K562 (cell line): ENCODE results near the gene NCOA4. TPM values are rescaled to one million over a fixed set of nuclear protein-coding genes. Genes with fewer than 3 reads are reported as not detected.

Source experiments
- ATAC-seq: fragments of 200-7000 bp; cut with Tn5 transposase; 3 replicates; pipeline ENCODE4 v1.9.1; 2020; ENCODE audit warnings: moderate library complexity
- BruUV-seq: library from RNA; stranded (reverse); fragments of 400-500 nt; replicated peaks from 2 replicates; lab custom pipeline; 2021; lab: Mats Ljungman, UMichigan
- CTCF ChIA-PET: fragments of 300-600 bp; formaldehyde crosslinking; extraction: SDS; loops from one replicate; lab custom pipeline; 2021; ENCODE audit warnings: low intra/inter-chr PET ratio; lab: Yijun Ruan, JAX
- POLR2A ChIA-PET: fragments of 300-600, 350-650 bp; sonication (Branson Sonifier 250); formaldehyde crosslinking; extraction: SDS; loops from one replicate; lab custom pipeline; 2021; ENCODE audit warnings: antibody characterized with exemption, inconsistent platforms; lab: Yijun Ruan, JAX
- DNase-seq, 4 experiments: peaks; one replicate each; pipeline versions ENCODE4 v3.0.0 to v3.0.0-alpha.2; 2011 to 2018; ENCODE audit warnings: low spot score in 3 of 4, mixed read lengths in 3 of 4; ENCODE audit errors: extremely low read depth in 1 of 4
- FAIRE-seq: peaks from 2 replicates; lab custom pipeline; 2011; peaks lifted over from hg19 to GRCh38; lab: Jason Lieb, UNC
- H2AFZ ChIP-seq: 2 replicates; pipeline ENCODE4 v1.6.0; 2011; ENCODE audit warnings: low read depth, low read length, control low read depth, inconsistent platforms
- H3K27ac ChIP-seq: fragments of 200-600 bp; 3 replicates; pipeline ENCODE4 v1.8.0; 2011; ENCODE audit warnings: low read depth, mild to moderate bottlenecking, control low read depth, inconsistent platforms, low read length, moderate library complexity, mixed read lengths; ENCODE audit errors: extremely low read depth
- H3K27me3 ChIP-seq, 2 experiments: fragments of 300-600 bp in 1 of 2; 2 replicates in 1 of 2; 3 replicates in 1 of 2; pipeline versions ENCODE4 v1.6.0 to v1.8.0; 2011; ENCODE audit warnings: inconsistent platforms in 2 of 2, low read length in 2 of 2, mild to moderate bottlenecking in 1 of 2, mixed read lengths in 1 of 2, moderate library complexity in 1 of 2; ENCODE audit not compliant: control insufficient read depth in 2 of 2, insufficient read depth in 2 of 2
- H3K36me3 ChIP-seq: fragments of 300-600 bp; 3 replicates; pipeline ENCODE4 v1.8.0; 2011; ENCODE audit warnings: mild to moderate bottlenecking, low read length, inconsistent platforms; ENCODE audit not compliant: control insufficient read depth, insufficient read depth
- H3K4me1 ChIP-seq, 2 experiments: fragments of 200-600 bp in 1 of 2; replicated peaks in 1 of 2; 2 replicates in 1 of 2; 3 replicates in 1 of 2; pipeline versions ENCODE4 v1.5.1 to v1.8.0; 2011; ENCODE audit warnings: inconsistent platforms in 2 of 2, low read length in 2 of 2, mild to moderate bottlenecking in 1 of 2, mixed read lengths in 1 of 2, moderate library complexity in 1 of 2; ENCODE audit not compliant: control insufficient read depth in 2 of 2, insufficient read depth in 2 of 2
- H3K4me2 ChIP-seq: 2 replicates; pipeline ENCODE4 v1.6.1; 2011; ENCODE audit warnings: low read length, control low read depth, inconsistent platforms, mixed read lengths; ENCODE audit not compliant: insufficient read depth
- H3K4me3 ChIP-seq: fragments of 200-600 bp; sonication (generic), shearing (Covaris generic); 2 replicates; pipeline ENCODE4 v1.5.1; 2016; ENCODE audit warnings: control low read depth, inconsistent platforms
- H3K79me2 ChIP-seq: fragments of 200-600 bp; 3 replicates; pipeline ENCODE4 v1.8.0; 2011; ENCODE audit warnings: low read length, inconsistent platforms; ENCODE audit not compliant: control insufficient read depth, insufficient read depth
- H3K9ac ChIP-seq, 2 experiments: 2 replicates each; pipeline versions ENCODE4 v1.6.0 to v1.6.1; 2011; ENCODE audit warnings: low read depth in 2 of 2, low read length in 2 of 2, control low read depth in 1 of 2, inconsistent platforms in 1 of 2, mild to moderate bottlenecking in 1 of 2, mixed read lengths in 1 of 2; ENCODE audit not compliant: insufficient read depth in 1 of 2
- H3K9me1 ChIP-seq: one replicate; pipeline ENCODE4 v1.6.0; 2011; ENCODE audit warnings: inconsistent platforms, mild to moderate bottlenecking, low read length, moderate library complexity; ENCODE audit not compliant: control insufficient read depth, insufficient read depth
- H3K9me3 ChIP-seq: replicated peaks from 2 replicates; pipeline ENCODE4 v1.5.1; 2011; ENCODE audit warnings: low read depth, low read length, inconsistent platforms; ENCODE audit not compliant: control insufficient read depth, insufficient read depth
- H4K20me1 ChIP-seq: replicated peaks from 2 replicates; pipeline ENCODE4 v1.6.1; 2011; ENCODE audit warnings: low read length, inconsistent platforms, mixed read lengths; ENCODE audit not compliant: control insufficient read depth, insufficient read depth
- BMI1 ChIP-seq: fragments of 150-350 bp; IDR thresholded peaks from 2 replicates; pipeline ENCODE4 v1.6.1; 2014; ENCODE audit warnings: low read length
- CBFA2T2 ChIP-seq: fragments of 450-650 bp; conservative IDR thresholded peaks from 2 replicates; pipeline ENCODE4 v1.6.1; 2017; ENCODE audit warnings: mild to moderate bottlenecking
- HDGF ChIP-seq: fragments of 450-650 bp; IDR thresholded peaks from 2 replicates; pipeline ENCODE4 v1.6.1; 2016
- RBFOX2 ChIP-seq: fragments of 200-400 bp; formaldehyde crosslinking; IDR thresholded peaks from 2 replicates; pipeline ENCODE4 v1.6.1; 2017; ENCODE audit warnings: low read depth, mild to moderate bottlenecking, low read length, moderate library complexity
- SRSF1 ChIP-seq: fragments of 200-400 bp; formaldehyde crosslinking; IDR thresholded peaks from 2 replicates; pipeline ENCODE4 v1.6.1; 2017; ENCODE audit warnings: mild to moderate bottlenecking, low read depth, low read length, moderate library complexity
- WGBS: fragments of 100-300 bp; shearing (Covaris generic); methylation state at CpG from one replicate; pipeline ENCODE4 v1.1.6; 2016; ENCODE audit warnings: low coverage, mixed read lengths; ENCODE audit not compliant: insufficient coverage; ENCODE audit errors: missing lambda C conversion rate; 5-methylcytosine and 5-hydroxymethylcytosine counted together
- in situ Hi-C: fragments of 300-500 bp; cut with MboI; formaldehyde crosslinking; loops from 4 replicates; pipeline ENCODE4 v1.15.0; 2018; ENCODE audit warnings: inconsistent platforms, mixed read lengths
- intact Hi-C: fragments of 100-400 bp; cut with micrococcal nuclease; formaldehyde crosslinking; loops from 2 replicates; pipeline ENCODE4 v1.14.2; 2022
- polyA plus RNA-seq, 8 experiments: library from polyadenylated mRNA; depleted of rRNA in 4 of 8; stranded (reverse) in 5 of 8; unstranded in 3 of 8; fragments of >200 nt; fragmentation: Nextera tagmentation in 2 of 8; fragmentation: Illumina TruSeq in 1 of 8; extraction: Ambion mirVana in 2 of 8; extraction: Trizol in 1 of 8; gene quantifications; 2 replicates each; pipeline versions ENCODE4 v1.2.1 to v1.2.3, GENCODE V29; 2011 to 2014; ENCODE audit warnings: inconsistent platforms in 1 of 8, missing spikeins in 1 of 8
- total RNA-seq, 7 experiments: library from RNA; depleted of rRNA in 6 of 7; stranded (reverse); fragments of >200 nt in 6 of 7; fragmentation: Illumina TruSeq in 2 of 7; extraction: Trizol in 2 of 7; gene quantifications; 2 replicates each; pipeline versions ENCODE4 v1.2.1 to v1.2.3, GENCODE V29; 2011 to 2021; ENCODE audit warnings: low replicate concordance in 1 of 7
- TF ChIP-seq, protein P1 (sequence below), 2 experiments: fragments of 450-650 bp in 1 of 2; sonication (generic) in 1 of 2; formaldehyde crosslinking; conservative IDR thresholded peaks; 2 replicates each; pipeline versions ENCODE4 v1.4.0 to v1.8.1; 2020 to 2022; ENCODE audit warnings: mild to moderate bottlenecking in 1 of 2, missing genetic modification reagents in 1 of 2
- TF ChIP-seq, protein P2 (sequence below), 2 experiments: fragments of 450-650 bp; IDR thresholded peaks; 2 replicates each; pipeline ENCODE4 v1.6.1; 2016; ENCODE audit warnings: mild to moderate bottlenecking in 2 of 2, borderline replicate concordance in 1 of 2, low read depth in 1 of 2, moderate library complexity in 1 of 2
- TF ChIP-seq, protein P3 (sequence below): sonication (generic); formaldehyde crosslinking; IDR thresholded peaks from 2 replicates; pipeline ENCODE4 v1.8.0; 2023; ENCODE audit warnings: mild to moderate bottlenecking, missing genetic modification reagents

NCOA4 gene
- total and polyA plus RNA-seq, 9 of the 15 experiments (the other 6 are each of a cell fraction or from before 2014, with no cell fraction given) = 89.8 to 283 (median 181) TPM

DNA sequence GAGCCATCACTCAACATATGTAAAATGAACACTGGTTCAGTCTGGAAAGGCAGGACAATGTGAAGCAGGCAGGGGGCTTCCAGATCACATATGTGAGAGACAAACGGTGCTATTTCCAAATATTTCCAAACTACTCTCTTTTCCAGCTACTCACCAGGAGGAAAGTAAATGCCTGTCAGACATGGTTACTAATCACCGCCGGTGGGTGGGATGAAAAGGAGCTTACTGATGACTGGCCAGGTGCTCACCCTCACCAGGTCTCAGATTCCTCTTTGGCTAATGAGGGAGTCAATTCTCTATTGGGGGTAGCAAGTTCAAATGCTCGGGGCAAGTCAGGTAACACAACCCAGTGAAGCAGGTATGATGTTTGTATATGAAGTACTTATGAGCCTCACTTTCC lies 25.3 kb upstream of the NCOA4 start (continued):
- TF ChIP-seq, protein P1, sequence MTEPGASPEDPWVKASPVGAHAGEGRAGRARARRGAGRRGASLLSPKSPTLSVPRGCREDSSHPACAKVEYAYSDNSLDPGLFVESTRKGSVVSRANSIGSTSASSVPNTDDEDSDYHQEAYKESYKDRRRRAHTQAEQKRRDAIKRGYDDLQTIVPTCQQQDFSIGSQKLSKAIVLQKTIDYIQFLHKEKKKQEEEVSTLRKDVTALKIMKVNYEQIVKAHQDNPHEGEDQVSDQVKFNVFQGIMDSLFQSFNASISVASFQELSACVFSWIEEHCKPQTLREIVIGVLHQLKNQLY (CRISPR knock-in tag; conservative IDR thresholded peaks at IDR 0.05) = no peak

DNA sequence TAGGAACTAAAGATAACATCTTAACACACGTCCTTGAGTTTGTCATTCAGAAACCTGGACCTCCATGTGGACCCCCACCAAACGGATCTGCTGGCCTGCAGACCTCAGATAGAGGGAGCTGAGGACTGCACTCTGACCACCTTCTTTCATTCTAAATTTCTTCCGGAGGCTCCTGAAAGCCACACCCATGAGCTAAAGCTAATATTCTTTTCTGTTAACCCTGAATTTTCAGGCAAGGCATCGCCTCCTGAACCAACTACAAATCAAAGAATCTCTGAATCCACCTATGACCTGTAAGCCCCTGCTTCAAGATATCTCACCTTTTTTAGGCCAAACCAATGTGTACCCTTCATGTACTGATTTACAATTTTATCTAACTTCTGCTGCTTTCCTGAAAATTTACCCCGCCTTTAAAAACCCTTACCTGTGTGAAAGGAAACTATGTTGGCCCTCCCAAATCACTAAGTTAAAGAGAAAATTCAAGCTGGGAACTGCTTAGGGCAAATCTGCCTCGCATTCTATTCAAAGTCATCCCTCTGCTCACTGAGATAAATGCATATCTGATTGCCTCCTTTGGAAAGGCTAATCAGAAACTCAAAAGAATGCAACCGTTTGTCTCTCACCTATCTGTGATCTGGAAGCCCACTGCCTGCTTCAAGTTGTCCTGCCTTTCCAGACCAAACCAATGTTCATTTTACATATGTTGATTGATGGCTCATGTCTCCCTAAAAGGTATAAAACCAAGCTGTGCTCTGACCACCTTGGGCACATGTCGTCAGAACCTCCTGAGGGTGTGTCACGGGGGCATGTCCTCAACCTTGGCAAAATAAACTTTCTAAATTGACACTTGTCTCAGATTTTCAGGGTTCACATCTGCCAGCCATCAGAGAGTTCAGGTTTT lies 23.4 kb upstream of the NCOA4 start:
- Histone ChIP-seq H3K4me2 (no peak overlapping the region), H3K36me3 (no peaks in the 10 kb centered on the region), H3K9ac (no peak overlapping the region), H3K27me3 (no peaks in the 10 kb centered on the region), H3K79me2 (no peaks in the 10 kb centered on the region), H2AFZ (peak overlapping the region; percentile 44), H3K4me3 (no peak overlapping the region), H3K4me1 (peaks cover 4 to 22% of the 10 kb centered on the region in 2 experiments; a peak in 4 of 5 replicates), H3K27ac (no peak overlapping the region), H3K9me3 (0 out of 2 replicates have a peak, but pooled peaks cover 2% of the 10 kb centered on the region), H3K9me1 (no peaks in the 10 kb centered on the region), H4K20me1 (no peaks in the 10 kb centered on the region)
- DNase-seq = no peak
- no peak for ATAC-seq
- 5% methylated on average over 9 of the region's 9 CpGs for WGBS
- POLR2A ChIA-PET = interaction anchor here (0.8 kb wide), 1 partner anchor 21 kb away, joined by 3 read pairs; no protein-coding TSS in a partner anchor
- in situ Hi-C loops = no loop called here
- intact Hi-C loops = no loop called here
- no peak for FAIRE-seq
- CTCF ChIA-PET = no interaction called here
- BruUV-seq = no TSS peak
- no peak for TF ChIP-seq BMI1
- TF ChIP-seq, protein P2, sequence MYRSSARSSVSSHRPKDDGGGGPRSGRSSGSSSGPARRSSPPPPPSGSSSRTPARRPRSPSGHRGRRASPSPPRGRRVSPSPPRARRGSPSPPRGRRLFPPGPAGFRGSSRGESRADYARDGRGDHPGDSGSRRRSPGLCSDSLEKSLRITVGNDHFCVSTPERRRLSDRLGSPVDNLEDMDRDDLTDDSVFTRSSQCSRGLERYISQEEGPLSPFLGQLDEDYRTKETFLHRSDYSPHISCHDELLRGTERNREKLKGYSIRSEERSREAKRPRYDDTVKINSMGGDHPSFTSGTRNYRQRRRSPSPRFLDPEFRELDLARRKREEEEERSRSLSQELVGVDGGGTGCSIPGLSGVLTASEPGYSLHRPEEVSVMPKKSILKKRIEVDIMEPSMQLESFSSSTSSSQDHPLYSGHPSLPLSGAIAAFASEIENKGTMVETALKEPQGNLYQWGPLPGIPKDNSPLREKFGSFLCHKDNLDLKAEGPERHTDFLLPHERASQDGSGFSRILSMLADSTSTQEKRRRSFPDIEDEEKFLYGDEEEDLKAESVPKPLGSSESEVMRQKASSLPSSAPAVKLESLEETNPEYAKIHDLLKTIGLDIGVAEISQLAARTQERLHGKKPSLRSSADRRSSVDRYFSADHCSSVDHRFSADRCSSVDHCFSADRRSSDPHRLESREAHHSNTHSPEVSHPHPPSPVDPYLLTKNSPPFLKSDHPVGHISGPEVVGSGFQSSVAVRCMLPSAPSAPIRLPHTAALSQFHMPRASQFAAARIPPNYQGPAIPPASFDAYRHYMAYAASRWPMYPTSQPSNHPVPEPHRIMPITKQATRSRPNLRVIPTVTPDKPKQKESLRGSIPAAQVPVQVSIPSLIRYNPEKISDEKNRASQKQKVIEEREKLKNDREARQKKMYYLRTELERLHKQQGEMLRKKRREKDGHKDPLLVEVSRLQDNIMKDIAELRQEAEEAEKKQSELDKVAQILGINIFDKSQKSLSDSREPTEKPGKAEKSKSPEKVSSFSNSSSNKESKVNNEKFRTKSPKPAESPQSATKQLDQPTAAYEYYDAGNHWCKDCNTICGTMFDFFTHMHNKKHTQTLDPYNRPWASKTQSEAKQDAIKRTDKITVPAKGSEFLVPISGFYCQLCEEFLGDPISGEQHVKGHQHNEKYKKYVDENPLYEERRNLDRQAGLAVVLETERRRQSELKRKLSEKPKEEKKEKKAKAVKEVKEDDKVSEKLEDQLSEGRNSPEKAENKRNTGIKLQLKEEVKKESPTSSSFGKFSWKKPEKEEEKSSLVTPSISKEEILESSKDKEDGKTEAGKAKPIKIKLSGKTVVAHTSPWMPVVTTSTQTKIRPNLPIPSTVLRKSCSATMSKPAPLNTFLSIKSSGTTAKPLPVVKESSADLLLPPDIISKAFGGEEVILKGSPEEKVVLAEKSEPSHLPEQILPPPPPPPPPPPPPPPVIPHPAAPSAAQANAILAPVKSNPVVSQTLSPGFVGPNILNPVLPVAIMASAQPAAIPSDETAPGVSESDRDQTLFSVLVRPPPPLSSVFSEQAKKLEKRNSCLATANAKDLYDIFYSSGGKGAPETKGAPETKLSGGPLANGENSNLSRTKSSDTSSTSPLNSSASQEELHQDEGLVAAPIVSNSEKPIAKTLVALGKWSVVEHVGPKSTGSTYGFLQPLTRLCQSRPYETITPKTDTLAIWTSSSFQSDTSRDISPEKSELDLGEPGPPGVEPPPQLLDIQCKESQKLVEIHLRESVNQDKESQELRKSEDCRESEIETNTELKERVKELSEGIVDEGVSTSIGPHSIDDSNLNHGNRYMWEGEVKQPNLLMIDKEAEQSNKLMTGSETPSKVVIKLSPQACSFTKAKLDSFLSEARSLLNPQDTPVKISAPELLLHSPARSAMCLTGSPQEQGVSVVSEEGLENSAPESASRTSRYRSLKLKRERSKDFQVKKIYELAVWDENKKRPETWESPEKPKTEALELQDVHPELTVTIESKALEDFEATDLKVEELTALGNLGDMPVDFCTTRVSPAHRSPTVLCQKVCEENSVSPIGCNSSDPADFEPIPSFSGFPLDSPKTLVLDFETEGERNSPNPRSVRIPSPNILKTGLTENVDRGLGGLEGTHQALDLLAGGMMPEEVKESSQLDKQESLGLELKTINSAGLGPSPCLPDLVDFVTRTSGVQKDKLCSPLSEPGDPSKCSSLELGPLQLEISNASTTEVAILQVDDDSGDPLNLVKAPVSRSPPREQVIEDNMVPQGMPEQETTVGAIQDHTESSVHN (IDR thresholded peaks at IDR 0.05; ENCODE audit: borderline replicate concordance in 1 of 2, low read depth in 1 of 2) = no peak
- TF ChIP-seq HDGF = no peak
- TF ChIP-seq SRSF1 = no peak
- no peak for TF ChIP-seq RBFOX2
- TF ChIP-seq, protein P3, sequence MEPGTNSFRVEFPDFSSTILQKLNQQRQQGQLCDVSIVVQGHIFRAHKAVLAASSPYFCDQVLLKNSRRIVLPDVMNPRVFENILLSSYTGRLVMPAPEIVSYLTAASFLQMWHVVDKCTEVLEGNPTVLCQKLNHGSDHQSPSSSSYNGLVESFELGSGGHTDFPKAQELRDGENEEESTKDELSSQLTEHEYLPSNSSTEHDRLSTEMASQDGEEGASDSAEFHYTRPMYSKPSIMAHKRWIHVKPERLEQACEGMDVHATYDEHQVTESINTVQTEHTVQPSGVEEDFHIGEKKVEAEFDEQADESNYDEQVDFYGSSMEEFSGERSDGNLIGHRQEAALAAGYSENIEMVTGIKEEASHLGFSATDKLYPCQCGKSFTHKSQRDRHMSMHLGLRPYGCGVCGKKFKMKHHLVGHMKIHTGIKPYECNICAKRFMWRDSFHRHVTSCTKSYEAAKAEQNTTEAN (CRISPR knock-in tag) = no peak
- TF ChIP-seq CBFA2T2 = peak; percentile 54; the same call in 1 of the 2 replicates
